A673 (cell line): ENCODE results near the gene DNA2. TPM values are rescaled to one million over a fixed set of nuclear protein-coding genes. Genes with fewer than 3 reads are reported as not detected.

Source experiments
- BruUV-seq: library from RNA; stranded (reverse); fragments of 400-500 nt; replicated peaks from 2 replicates; lab custom pipeline; 2021; lab: Mats Ljungman, UMichigan
- CTCF ChIA-PET: fragments of 300-600 bp; sonication (Branson Sonifier 250); formaldehyde crosslinking; loops from one replicate; lab custom pipeline; 2022; ENCODE audit warnings: antibody characterized with exemption; lab: Charles Lee
- POLR2A ChIA-PET: fragments of 300-600 bp; sonication (Branson Sonifier 250); formaldehyde crosslinking; loops from one replicate; lab custom pipeline; 2022; ENCODE audit warnings: antibody characterized with exemption; ENCODE audit not compliant: low non-redundant PET; lab: Charles Lee
- DNase-seq: peaks from one replicate; pipeline ENCODE4 v3.0.0-alpha.2; 2015; ENCODE audit warnings: low spot score
- H3K27ac ChIP-seq: fragments of 200-600 bp; sonication (generic); 2 replicates; pipeline ENCODE4 v1.5.1; 2016; ENCODE audit warnings: mixed run types, low read depth, mild to moderate bottlenecking, mixed read lengths, antibody characterized with exemption, low read length; ENCODE audit not compliant: poor library complexity, severe bottlenecking
- H3K27me3 ChIP-seq: fragments of 200-600 bp; sonication (generic); replicated peaks from 2 replicates; pipeline ENCODE4 v1.6.1; 2017; ENCODE audit warnings: mixed run types, low read depth, mild to moderate bottlenecking, mixed read lengths, antibody characterized with exemption, low read length; ENCODE audit not compliant: insufficient read depth, poor library complexity
- H3K36me3 ChIP-seq: fragments of 200-600 bp; sonication (generic); 2 replicates; pipeline ENCODE4 v1.6.1; 2016; ENCODE audit warnings: mixed run types, mild to moderate bottlenecking, mixed read lengths, antibody characterized with exemption, low read length; ENCODE audit not compliant: insufficient read depth, poor library complexity, severe bottlenecking
- H3K4me1 ChIP-seq: fragments of 200-600 bp; sonication (generic); 2 replicates; pipeline ENCODE4 v1.6.1; 2017; ENCODE audit warnings: mixed run types, mild to moderate bottlenecking, mixed read lengths, antibody characterized with exemption, low read length; ENCODE audit not compliant: insufficient read depth, poor library complexity, severe bottlenecking
- H3K4me3 ChIP-seq: fragments of 200-600 bp; sonication (generic); 2 replicates; pipeline ENCODE4 v1.5.1; 2016; ENCODE audit warnings: low read depth, mixed run types, mild to moderate bottlenecking, mixed read lengths, low read length; ENCODE audit not compliant: poor library complexity, severe bottlenecking
- H3K9me3 ChIP-seq: fragments of 200-600 bp; sonication (generic); 2 replicates; pipeline ENCODE4 v1.6.1; 2016; ENCODE audit warnings: mixed run types, low read depth, mild to moderate bottlenecking, mixed read lengths, antibody characterized with exemption, low read length; ENCODE audit not compliant: poor library complexity, severe bottlenecking
- EZH2 ChIP-seq: fragments of 200-600 bp; sonication (generic); IDR thresholded peaks from 2 replicates; pipeline ENCODE4 v1.6.1; 2017; ENCODE audit warnings: borderline replicate concordance, low read depth, mild to moderate bottlenecking, mixed read lengths, antibody characterized with exemption, low read length; ENCODE audit not compliant: poor library complexity, severe bottlenecking
- intact Hi-C: fragments of 100-400 bp; cut with micrococcal nuclease; formaldehyde crosslinking; loops from one replicate; pipeline ENCODE4 v1.10.0; 2022; ENCODE audit not compliant: unreplicated experiment
- total RNA-seq: library from RNA; stranded (reverse); gene quantifications from 2 replicates; pipeline ENCODE4 v1.2.3, GENCODE V29; 2021
- TF ChIP-seq, protein P1 (sequence below): fragments of 300-800, 200-600 bp; sonication (generic); conservative IDR thresholded peaks from 2 replicates; pipeline ENCODE4 v1.5.1; 2017; ENCODE audit warnings: low read depth, mild to moderate bottlenecking, antibody characterized with exemption, low read length, moderate library complexity, mixed read lengths

DNA2 gene
- total RNA-seq, 1 experiment from 2014 or later = 48.7 TPM

DNA sequence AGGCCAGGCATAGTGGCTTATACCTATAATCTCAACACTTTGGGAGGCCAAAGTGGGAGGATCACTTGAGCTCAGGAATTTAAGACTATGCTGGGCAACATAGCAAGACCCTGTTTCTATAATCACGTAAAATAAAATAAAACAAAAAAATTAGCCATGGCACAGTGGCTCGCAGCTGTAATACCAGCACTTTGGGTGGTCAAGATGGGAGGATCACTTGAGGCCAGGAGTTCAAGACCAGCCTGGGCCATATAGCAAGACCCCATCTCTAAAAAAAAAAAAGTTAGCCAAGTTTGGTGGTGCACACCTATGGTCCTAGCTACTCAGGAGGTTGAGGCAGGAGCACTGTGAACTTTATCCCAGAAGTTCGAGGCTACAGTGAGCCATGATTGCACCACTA, 30.9 kb downstream of the DNA2 start:
- no peak for TF ChIP-seq EZH2
- TF ChIP-seq, protein P1, sequence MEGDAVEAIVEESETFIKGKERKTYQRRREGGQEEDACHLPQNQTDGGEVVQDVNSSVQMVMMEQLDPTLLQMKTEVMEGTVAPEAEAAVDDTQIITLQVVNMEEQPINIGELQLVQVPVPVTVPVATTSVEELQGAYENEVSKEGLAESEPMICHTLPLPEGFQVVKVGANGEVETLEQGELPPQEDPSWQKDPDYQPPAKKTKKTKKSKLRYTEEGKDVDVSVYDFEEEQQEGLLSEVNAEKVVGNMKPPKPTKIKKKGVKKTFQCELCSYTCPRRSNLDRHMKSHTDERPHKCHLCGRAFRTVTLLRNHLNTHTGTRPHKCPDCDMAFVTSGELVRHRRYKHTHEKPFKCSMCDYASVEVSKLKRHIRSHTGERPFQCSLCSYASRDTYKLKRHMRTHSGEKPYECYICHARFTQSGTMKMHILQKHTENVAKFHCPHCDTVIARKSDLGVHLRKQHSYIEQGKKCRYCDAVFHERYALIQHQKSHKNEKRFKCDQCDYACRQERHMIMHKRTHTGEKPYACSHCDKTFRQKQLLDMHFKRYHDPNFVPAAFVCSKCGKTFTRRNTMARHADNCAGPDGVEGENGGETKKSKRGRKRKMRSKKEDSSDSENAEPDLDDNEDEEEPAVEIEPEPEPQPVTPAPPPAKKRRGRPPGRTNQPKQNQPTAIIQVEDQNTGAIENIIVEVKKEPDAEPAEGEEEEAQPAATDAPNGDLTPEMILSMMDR = no peak
- H3K9me3 ChIP-seq = no peaks in the 10 kb centered on the region
- peaks cover 49% of the 10 kb centered on the region for H3K36me3 ChIP-seq
- no peaks in the 10 kb centered on the region for H3K27me3 ChIP-seq
- BruUV-seq = no TSS peak
- no peak overlapping the region for H3K4me3 ChIP-seq
- H3K27ac ChIP-seq = no peak overlapping the region
- ChIA-PET POLR2A (interaction anchor here (0.7 kb wide), 1 partner anchor 537 kb away, joined by 4 read pairs; no protein-coding TSS in a partner anchor), CTCF (interaction anchor here (0.6 to 1.4 kb wide), 2 partner anchors 19 to 34 kb away, joined by 3 read pairs; partner anchors contain the start of gene RUFY2)
- no peak for DNase-seq
- intact Hi-C loops = no loop called here
- no peaks in the 10 kb centered on the region for H3K4me1 ChIP-seq

DNA sequence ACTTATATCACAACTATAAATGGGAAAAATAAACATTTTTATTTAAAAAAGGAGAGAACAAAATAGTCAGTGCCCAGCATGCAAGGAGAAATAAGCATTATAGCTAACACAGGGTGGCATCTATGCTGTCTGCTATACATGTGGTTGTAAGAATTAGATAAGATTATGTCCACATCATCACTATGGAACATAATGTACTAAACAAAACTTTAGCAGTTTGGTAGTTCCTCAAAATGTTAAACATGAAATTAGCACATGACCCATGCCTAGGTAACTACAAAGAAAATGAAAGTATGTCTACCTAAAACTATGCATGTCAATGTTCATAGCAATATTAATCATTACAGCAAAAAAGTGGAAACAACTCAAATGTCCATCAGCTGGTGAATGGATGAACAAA, 36.0 kb downstream of the DNA2 start:
- POLR2A ChIA-PET = no interaction called here
- CTCF ChIA-PET = no interaction called here

DNA sequence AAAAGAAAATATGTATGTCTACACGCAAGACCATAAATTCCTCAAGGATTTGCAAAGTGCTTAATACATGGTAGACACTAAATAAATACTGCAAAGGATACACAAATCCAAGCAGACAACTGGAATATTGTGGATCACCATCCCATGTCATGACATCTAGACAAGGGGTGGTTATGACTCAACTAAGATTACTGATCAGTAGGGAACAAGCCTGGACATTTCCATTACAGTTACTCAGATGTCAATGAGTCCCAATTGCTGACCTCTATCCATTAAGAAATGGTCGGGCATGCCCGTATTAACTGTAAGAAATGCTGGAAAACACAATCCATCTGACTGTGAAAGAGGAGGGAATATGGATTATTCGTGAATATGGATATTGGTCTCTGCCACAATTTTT, 37.1 kb downstream of the DNA2 start:
- no peak for DNase-seq
- H3K36me3 ChIP-seq = peaks cover 39% of the 10 kb centered on the region
- H3K4me3 ChIP-seq = no peak overlapping the region
- TF ChIP-seq, protein P1 = no peak
- no peak for TF ChIP-seq EZH2
- intact Hi-C loops = no loop called here
- H3K27me3 ChIP-seq = no peaks in the 10 kb centered on the region
- ChIA-PET CTCF (no interaction called here), POLR2A (no interaction called here)
- H3K27ac ChIP-seq = no peak overlapping the region
- H3K4me1 ChIP-seq = no peaks in the 10 kb centered on the region
- no TSS peak for BruUV-seq
- no peaks in the 10 kb centered on the region for H3K9me3 ChIP-seq

More for the DNA sequence above, 36.0 kb downstream of the DNA2 start:
- H3K27me3 ChIP-seq = no peaks in the 10 kb centered on the region
- TF ChIP-seq EZH2 = no peak
- TF ChIP-seq, protein P1 = no peak
- no TSS peak for BruUV-seq
- no peak for DNase-seq
- no peak overlapping the region for H3K4me3 ChIP-seq
- peaks cover 37% of the 10 kb centered on the region for H3K36me3 ChIP-seq
- no peaks in the 10 kb centered on the region for H3K4me1 ChIP-seq
- H3K9me3 ChIP-seq = no peaks in the 10 kb centered on the region
- H3K27ac ChIP-seq = no peak overlapping the region
- intact Hi-C loops = no loop called here
